K562 treated with DMSO at 1 percent for 12 hours (cell line): ENCODE data around the gene NXPE2. TPM values are rescaled to one million over a fixed set of nuclear protein-coding genes. Genes with fewer than 3 reads are reported as not detected.

Experiments used
- total RNA-seq: library from RNA; unstranded; fragments of 300-600 nt; gene quantifications from 2 replicates; pipeline ENCODE4 v1.2.3, GENCODE V29; 2022; ENCODE audit not compliant: insufficient read depth

Gene NXPE2
- not detected in 2 replicates for total RNA-seq

GRCh38 chr11:114678125-114679036, at the start of gene NXPE2:
NXPE2 (plus strand) TSS chr11:114678527; CDS start chr11:114678576, 49 bp downstream.

Other genes with a start within 250 kb of the NXPE2 start
- gene REXO2, start 239.1 kb upstream of the NXPE2 start, total RNA-seq = 82.9 and 92.6 TPM in 2 replicates
- gene NXPE1, start 118.6 kb upstream of the NXPE2 start, total RNA-seq = not detected in 2 replicates
- gene NXPE4, start 82.7 kb upstream of the NXPE2 start, total RNA-seq = not detected in 2 replicates